Left lung (tissue), 10 donors: ENCODE results near the gene INTS11. TPM values are rescaled to one million over a fixed set of nuclear protein-coding genes. Genes with fewer than 3 reads are reported as not detected.

Experiments used
- ATAC-seq: fragments of 200-7000 bp; cut with Tn5 transposase; one replicate; pipeline ENCODE4 v1.9.1; 2020; ENCODE audit warnings: moderate library complexity
- DNase-seq, 4 donors: peaks; one replicate each; pipeline ENCODE4 v3.0.0-alpha.2; 2013 to 2020
- H3K27ac ChIP-seq, 2 donors: fragments of 200-600 bp; sonication (generic) in 1 of 2; one replicate each; pipeline versions ENCODE4 v1.5.0 to v1.8.0; 2020 to 2021
- H3K27me3 ChIP-seq, 2 donors: fragments of 200-600 bp; sonication (generic) in 1 of 2; one replicate each; pipeline versions ENCODE4 v1.5.0 to v1.8.0; 2020 to 2021
- H3K36me3 ChIP-seq, 2 donors: fragments of 200-600 bp; sonication (generic) in 1 of 2; one replicate each; pipeline versions ENCODE4 v1.5.0 to v1.8.0; 2020 to 2021
- H3K4me1 ChIP-seq, 2 donors: fragments of 200-600 bp; one replicate each; pipeline ENCODE4 v1.8.0; 2021
- H3K4me3 ChIP-seq, 2 donors: fragments of 200-600 bp; sonication (generic) in 1 of 2; one replicate each; pipeline versions ENCODE4 v1.5.0 to v1.8.0; 2020 to 2021; ENCODE audit warnings: mild to moderate bottlenecking in 1 of 2
- H3K9me3 ChIP-seq, 2 donors: fragments of 200-600 bp; sonication (generic) in 1 of 2; one replicate each; pipeline versions ENCODE4 v1.5.0 to v1.8.0; 2020 to 2021
- CTCF ChIP-seq, 2 donors: fragments of 200-600 bp; sonication (generic) in 1 of 2; IDR thresholded peaks; one replicate each; pipeline versions ENCODE4 v1.5.0 to v1.8.0; 2021; ENCODE audit warnings: antibody characterized with exemption in 2 of 2
- intact Hi-C, 2 donors: fragments of 100-400 bp; cut with DNase I; formaldehyde crosslinking; loops; one replicate each; pipeline versions ENCODE4 v1.11.2 to v1.14.2; 2022
- polyA plus RNA-seq, 6 donors: library from polyadenylated mRNA; unstranded; fragments of 120-200 nt; gene quantifications; one replicate each; pipeline ENCODE4 v1.2.1, GENCODE V29; 2013; ENCODE audit not compliant: insufficient read length in 6 of 6
- total RNA-seq, 2 donors: library from RNA; stranded (reverse); fragmentation: NEBNext Ultra II Directional; extraction: Animal tissue kit (Norgen Biotek cat#: 25700); gene quantifications; one replicate each; pipeline ENCODE4 v1.2.1, GENCODE V29; 2021
- donor health status: DM: no; HTN: yes; CAD: no.
- donor health status: DM: no; HTN: no; CAD: no.

INTS11 gene
- total and polyA plus RNA-seq, 8 donors, result 67.0 to 166 (median 117) TPM

GRCh38 chr1:1327291-1327690 lies 2.8 kb upstream of the INTS11 start:
- no peak overlapping the region for H3K4me3 ChIP-seq
- peaks cover 12 to 40% of the 10 kb centered on the region in 2 donors for H3K4me1 ChIP-seq
- no peak for TF ChIP-seq CTCF (IDR thresholded peaks at IDR 0.05)
- peaks cover 0 to 26% of the 10 kb centered on the region in 2 donors for H3K36me3 ChIP-seq
- no peak overlapping the region for H3K27ac ChIP-seq
- intact Hi-C loops, result no loop called here
- no peaks in the 10 kb centered on the region for H3K9me3 ChIP-seq
- no peak for DNase-seq
- no peak for ATAC-seq
- H3K27me3 ChIP-seq, result no peaks in the 10 kb centered on the region

- Histone ChIP-seq H3K9me3 (no peaks in the 10 kb centered on the region), H3K27ac (peak overlapping the region in 1 of 2 donors; percentile 86), H3K4me3 (peak overlapping the region in 1 of 2 donors; percentile 97), H3K4me1 (peaks cover 12 to 46% of the 10 kb centered on the region in 2 donors), H3K36me3 (peaks cover 0 to 32% of the 10 kb centered on the region in 2 donors), H3K27me3 (no peaks in the 10 kb centered on the region)
- ATAC-seq, result no peak
- intact Hi-C loops, result no loop called here
- TF ChIP-seq CTCF (IDR thresholded peaks at IDR 0.05), result no peak
- DNase-seq, result no peak
These were observed 1.7 kb upstream of the INTS11 start for GRCh38 chr1:1326075-1326605.

GRCh38 chr1:1325288-1326074 lies 1.0 kb upstream of the INTS11 start:
- DNase-seq (no peak), ATAC-seq (peak; percentile 40)
- intact Hi-C loops, result no loop called here
- H3K9me3 ChIP-seq, result no peaks in the 10 kb centered on the region
- H3K4me3 ChIP-seq, result peak overlapping the region; percentile 97 to 100
- no peaks in the 10 kb centered on the region for H3K27me3 ChIP-seq
- H3K4me1 ChIP-seq, result peaks cover 12 to 46% of the 10 kb centered on the region in 2 donors
- H3K27ac ChIP-seq, result peak overlapping the region; percentile 82 to 86
- peaks cover 0 to 39% of the 10 kb centered on the region in 2 donors for H3K36me3 ChIP-seq
- no peak for TF ChIP-seq CTCF (IDR thresholded peaks at IDR 0.05)

GRCh38 chr1:1324084-1324523 lies 356 bp downstream of the INTS11 start:
- TF ChIP-seq CTCF (IDR thresholded peaks at IDR 0.05), result no peak
- peak overlapping the region; percentile 97 to 100 for H3K4me3 ChIP-seq
- H3K27me3 ChIP-seq, result no peaks in the 10 kb centered on the region
- intact Hi-C loops, result no loop called here
- H3K36me3 ChIP-seq, result peaks cover 0 to 52% of the 10 kb centered on the region in 2 donors
- DNase-seq (no peak), ATAC-seq (no peak)
- H3K9me3 ChIP-seq, result no peaks in the 10 kb centered on the region
- H3K4me1 ChIP-seq, result peaks cover 12 to 50% of the 10 kb centered on the region in 2 donors
- H3K27ac ChIP-seq, result peak overlapping the region; percentile 44 to 86

- no peak for TF ChIP-seq CTCF (IDR thresholded peaks at IDR 0.05)
- Histone ChIP-seq H3K36me3 (peaks cover 0 to 51% of the 10 kb centered on the region in 2 donors), H3K27me3 (no peaks in the 10 kb centered on the region), H3K27ac (no peak overlapping the region), H3K4me3 (peak overlapping the region in 1 of 2 donors; percentile 13), H3K9me3 (no peaks in the 10 kb centered on the region), H3K4me1 (peaks cover 19 to 62% of the 10 kb centered on the region in 2 donors)
- ATAC-seq, result no peak
- intact Hi-C loops, result no loop called here
- DNase-seq, result no peak
These were observed 1.5 kb downstream of the INTS11 start for GRCh38 chr1:1322952-1323351.
